Ramos (cell line): ENCODE measurements around the gene SEMA5B.

ENCODE experiments used
- in situ Hi-C: fragments of 300-500 bp; cut with MboI; formaldehyde crosslinking; loops from one replicate; pipeline ENCODE4 v1.14.3; 2022; ENCODE audit warnings: low sequenced_read_pairs; ENCODE audit not compliant: unreplicated experiment

Gene SEMA5B

GRCh38 chr3:123031051-123031450 is 3.5 kb upstream of the SEMA5B start:
- in situ Hi-C loops: no loop called here

GRCh38 chr3:123028233-123028828 is 768 bp upstream of the SEMA5B start:
- in situ Hi-C loops: no loop called here

GRCh38 chr3:123026565-123027291 is 835 bp downstream of the SEMA5B start:
- in situ Hi-C loops: no loop called here

DNA sequence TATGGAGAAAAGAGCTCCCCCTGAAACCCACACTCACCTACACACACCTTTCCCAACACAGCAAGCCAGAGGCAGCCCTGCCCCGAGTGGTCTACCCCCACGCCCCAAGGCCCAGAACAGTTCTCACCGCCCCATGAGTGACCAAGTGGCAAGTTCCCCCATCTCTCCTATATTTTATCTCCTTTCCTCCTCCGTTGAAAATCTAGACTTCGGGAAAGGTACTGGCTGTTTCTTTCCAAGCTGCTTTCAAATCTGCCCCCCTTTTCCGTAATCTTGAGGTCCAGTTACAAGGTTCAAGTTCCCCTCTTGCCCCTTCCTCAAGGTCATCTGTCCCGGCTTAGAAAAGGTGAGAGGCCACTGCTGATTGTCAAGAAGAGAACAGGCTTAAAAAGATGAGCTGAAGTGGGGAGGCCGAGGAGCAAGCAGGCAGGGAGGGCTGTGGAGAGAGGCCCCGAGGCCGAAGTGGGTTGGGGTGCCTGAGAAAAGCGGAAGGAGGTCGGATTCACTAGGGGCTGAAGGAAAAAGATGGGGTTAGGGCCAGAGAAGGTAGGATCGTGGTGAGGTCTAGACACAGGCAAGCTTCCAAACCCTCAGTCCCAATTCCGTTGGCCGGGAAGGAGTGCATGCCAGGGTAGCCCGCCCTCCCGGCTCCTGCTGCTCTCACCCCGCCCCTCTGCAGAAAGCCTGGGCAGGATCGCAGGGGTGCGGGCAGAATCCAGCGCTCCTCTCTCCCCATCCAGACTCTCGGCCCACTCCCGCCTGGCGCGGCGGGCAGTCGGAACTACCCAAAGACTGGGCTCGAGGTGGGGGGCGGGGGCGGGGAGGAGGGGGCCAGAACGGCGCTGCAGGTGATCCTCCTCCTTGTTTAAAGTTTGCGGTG is 1.7 kb downstream of the SEMA5B start:
- in situ Hi-C loops: no loop called here

- in situ Hi-C loops: no loop called here
Observed at GRCh38 chr3:123024056-123024455, 3.5 kb downstream of the SEMA5B start.

GRCh38 chr3:123021996-123022510 is 5.5 kb downstream of the SEMA5B start:
- in situ Hi-C loops: no loop called here

- in situ Hi-C loops: no loop called here
Observed at GRCh38 chr3:123021388-123021787, 6.2 kb downstream of the SEMA5B start.

DNA sequence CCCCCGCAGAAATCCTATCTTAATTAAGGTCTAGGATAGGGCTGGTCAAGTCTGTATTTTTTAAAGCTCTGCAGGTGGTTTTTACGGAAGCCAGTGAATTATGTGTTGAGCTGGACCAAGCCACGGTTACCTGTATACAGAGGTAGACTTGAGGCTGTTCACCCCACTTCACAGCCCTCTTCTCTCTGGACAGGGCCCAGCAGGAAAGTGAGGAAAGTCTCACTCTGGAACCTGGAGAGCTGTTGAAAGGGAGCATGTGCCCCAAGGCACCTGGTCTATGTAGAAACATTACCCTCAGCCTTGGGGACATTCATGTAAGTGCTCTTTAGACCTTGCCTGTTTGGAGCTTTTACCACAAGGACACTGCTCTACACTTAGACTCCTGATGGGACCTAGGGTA is 6.9 kb downstream of the SEMA5B start:
- in situ Hi-C loops: no loop called here

DNA sequence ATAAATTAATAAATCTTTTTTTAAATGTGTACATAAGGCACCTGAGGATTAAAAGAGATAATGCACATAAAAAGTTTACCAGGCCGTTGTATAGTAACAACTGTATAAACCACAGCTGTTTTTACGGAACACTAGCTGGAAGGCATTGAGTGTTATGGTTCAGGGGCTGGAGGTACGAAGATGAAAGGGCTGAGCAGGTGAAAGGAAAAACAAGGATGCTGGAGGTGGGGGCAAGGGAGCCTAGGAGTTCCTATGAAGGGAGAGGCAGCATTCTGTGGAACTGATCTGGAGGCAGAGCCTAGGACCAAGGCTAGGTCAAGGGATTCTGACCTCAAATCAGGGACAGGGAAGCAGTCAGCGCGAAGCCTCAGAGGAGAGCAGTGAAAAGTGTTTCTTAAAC is 8.0 kb downstream of the SEMA5B start:
- in situ Hi-C loops: no loop called here

DNA sequence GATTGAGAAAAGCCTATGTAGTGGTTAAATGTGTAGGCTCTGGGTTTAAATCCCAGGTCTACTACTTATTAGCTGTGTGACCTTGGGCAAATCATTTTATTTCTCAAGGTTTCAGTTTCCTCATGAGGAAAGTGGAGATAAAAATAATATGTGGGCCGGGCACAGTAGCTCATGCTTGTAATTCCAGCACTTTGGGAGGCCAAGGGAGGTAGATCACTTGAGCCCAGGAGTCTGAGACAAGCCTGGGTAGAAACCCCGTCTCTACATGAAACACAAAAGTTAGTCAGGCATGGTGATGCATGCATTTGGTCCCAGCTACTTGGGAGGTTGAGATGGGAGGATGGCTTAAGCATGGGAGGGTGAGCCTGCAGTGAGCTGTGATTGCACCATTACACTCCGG is 8.4 kb downstream of the SEMA5B start:
- in situ Hi-C loops: no loop called here

DNA sequence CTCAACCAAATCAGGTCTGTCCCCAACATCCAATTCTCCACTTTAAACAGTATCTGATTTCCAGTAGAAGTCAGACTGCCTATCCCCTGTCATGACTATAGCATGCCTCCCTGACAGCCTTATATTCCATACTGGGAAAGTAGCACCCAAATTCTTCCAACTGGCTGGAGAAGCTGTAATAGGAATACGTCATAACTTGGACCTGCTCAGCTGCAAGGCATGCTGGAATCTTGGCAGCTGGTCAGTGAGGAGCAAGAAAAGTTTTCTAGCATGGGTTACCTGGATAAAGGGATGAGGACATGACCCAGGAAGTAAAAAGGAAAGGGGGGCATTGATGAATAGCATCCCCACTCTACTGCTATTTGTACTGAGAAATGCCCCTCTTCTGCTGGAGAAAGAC is 8.9 kb downstream of the SEMA5B start:
- in situ Hi-C loops: no loop called here

DNA sequence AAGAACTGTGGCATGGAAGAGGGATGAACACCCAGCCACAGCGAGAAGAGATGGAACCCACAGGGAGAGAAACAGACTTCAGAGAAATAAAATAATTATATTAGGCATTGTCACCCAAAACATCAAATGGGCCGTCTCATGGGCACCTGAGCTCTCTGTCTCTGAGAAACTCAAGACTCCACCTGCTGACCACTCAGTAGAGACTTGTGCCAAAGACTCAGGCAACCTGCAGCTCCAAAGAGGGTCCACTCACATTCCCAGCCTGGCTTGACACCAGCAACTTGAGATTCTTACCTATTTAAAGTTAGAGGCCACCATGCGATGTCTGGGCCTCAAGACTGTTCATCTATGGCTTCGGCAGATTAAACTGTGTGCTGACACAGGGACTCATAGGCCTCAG is 12.0 kb downstream of the SEMA5B start:
- in situ Hi-C loops: no loop called here

GRCh38 chr3:123013876-123014275 is 13.7 kb downstream of the SEMA5B start:
- in situ Hi-C loops: no loop called here

- in situ Hi-C loops: no loop called here
Observed at GRCh38 chr3:123012652-123013051, 14.9 kb downstream of the SEMA5B start.

DNA sequence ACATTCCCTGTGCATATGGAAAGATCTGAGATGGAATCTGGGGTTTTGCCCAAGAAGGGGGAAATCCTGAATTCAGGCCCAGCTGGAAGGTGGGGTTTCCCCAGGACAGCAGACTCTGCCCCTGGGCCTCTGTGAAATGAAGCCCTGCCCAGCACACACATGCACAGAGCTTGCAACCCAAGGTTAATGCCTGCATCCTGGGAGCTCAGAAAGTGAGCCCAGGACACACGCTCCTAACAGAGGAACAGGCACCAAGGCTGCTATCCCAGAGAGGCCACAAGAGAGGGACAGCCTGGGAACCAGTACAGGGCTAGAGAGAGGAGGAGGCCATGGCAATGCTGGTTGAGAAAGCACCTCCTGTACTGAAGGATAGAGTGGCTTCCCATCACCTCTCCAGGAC is 16.1 kb downstream of the SEMA5B start:
- in situ Hi-C loops: no loop called here

GRCh38 chr3:123008840-123009239 is 18.7 kb downstream of the SEMA5B start:
- in situ Hi-C loops: no loop called here

DNA sequence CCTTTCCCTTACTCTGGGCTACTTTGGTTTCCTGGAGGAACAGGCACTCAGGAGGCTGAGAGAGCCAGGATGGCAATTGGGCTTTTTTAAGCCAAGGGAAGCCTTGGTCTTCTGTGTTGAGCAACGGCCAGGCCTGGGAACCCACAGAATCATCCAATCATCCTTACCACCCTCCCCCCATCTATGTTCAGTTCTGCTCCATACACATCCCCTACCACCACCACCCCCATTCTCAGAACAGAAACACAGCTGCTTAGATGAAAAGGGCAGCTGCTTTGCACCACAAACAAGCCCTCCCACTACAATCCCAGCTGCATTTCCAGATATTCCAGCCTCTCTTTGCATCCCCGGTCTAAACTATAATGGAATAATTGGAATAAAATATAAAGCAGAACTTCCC is 21.0 kb downstream of the SEMA5B start:
- in situ Hi-C loops: no loop called here

- in situ Hi-C loops: no loop called here
Observed at GRCh38 chr3:123005291-123005690, 22.3 kb downstream of the SEMA5B start.

GRCh38 chr3:123004201-123004918 is 23.2 kb downstream of the SEMA5B start:
- in situ Hi-C loops: no loop called here

DNA sequence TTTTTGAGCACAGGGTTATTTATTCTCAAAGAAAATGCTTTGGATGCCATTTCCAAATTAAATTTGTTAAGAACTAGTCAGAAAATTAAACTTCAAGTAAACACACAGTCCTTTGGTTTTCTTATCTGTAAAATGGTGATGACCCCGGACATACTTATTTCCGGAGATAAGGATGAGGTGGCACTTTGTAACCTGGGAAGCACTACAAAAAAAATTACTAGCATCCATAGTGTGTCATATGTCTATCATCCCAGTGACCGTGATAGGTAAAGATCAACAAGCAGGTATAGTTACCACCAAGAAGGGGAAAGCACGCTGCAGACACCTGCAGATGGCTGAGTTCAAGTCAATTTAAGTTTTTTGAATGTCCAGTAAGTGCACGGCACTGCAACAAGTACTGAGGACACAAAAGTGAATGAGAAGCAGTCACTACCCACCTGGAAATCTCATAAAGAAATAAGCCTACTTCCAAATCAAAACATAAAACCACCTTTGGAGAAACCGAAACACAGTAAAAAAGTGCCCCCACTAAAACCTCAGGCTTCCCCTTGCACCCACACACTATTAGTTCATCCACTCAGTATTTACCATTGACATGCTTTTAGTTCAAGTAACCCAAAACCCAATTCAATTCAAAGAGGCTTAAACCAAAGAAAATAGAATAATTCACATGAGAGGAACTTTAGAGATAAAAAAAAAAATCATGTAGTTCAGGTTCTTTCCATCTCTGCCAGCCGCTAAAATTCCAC is 24.6 kb downstream of the SEMA5B start:
- in situ Hi-C loops: no loop called here
